ENCODE measurements around the gene CEACAM16. TPM values are rescaled to one million over a fixed set of nuclear protein-coding genes. Genes with fewer than 3 reads are reported as not detected.

The CEACAM16 gene
- total RNA-seq, 6 experiments from 2014 or later = not detected

DNA sequence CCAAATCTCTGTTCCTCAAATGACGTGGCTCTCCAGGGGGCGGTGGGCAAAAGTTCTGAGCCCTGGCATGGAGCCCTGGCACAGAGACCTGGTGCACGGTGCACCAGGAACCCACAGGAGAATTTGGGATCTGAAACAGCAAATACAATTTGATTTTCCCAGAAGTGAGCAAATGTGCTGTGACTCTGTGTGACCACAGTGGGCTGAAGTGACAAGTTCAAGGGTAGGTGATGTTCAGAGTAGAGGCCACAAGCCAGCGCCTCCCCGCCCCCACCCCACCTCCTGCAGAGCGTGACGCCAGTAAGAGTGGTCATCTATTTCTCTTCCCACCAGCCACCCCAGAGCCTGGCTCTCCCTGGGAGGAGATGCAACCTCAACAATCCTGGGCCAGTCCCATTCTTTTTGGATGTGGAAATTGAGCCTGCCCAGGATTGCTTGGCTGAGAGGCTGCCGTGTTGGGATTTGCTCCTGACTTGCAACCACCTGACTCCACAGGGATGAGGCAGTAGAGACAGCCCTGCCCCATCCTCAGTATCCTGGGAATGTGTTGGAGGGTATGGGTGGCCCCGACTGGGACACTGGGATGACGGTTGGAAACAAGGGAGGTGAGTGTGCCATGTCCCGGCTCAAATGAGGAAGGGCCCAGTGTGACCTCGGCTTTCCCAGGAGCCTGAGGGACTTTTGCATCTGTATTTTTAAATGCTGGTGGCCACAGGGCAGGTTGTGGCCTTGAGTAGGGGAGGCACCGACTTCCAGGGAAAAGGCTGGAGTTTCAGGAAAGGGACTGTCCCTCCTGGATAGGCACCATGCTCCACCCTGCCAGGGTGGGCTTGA, 38.5 kb downstream of the CEACAM16 start:
- DNase-seq (peak; percentile 77 to 83 (median 82)), ATAC-seq (peak; percentile 42 to 59 (median 48))
- peak; percentile 86 for TF ChIP-seq POLR2A (IDR thresholded peaks at IDR 0.05)
- TF ChIP-seq, protein P1, sequence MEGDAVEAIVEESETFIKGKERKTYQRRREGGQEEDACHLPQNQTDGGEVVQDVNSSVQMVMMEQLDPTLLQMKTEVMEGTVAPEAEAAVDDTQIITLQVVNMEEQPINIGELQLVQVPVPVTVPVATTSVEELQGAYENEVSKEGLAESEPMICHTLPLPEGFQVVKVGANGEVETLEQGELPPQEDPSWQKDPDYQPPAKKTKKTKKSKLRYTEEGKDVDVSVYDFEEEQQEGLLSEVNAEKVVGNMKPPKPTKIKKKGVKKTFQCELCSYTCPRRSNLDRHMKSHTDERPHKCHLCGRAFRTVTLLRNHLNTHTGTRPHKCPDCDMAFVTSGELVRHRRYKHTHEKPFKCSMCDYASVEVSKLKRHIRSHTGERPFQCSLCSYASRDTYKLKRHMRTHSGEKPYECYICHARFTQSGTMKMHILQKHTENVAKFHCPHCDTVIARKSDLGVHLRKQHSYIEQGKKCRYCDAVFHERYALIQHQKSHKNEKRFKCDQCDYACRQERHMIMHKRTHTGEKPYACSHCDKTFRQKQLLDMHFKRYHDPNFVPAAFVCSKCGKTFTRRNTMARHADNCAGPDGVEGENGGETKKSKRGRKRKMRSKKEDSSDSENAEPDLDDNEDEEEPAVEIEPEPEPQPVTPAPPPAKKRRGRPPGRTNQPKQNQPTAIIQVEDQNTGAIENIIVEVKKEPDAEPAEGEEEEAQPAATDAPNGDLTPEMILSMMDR (IDR thresholded peaks at IDR 0.05) = no peak
- 19% methylated on average over 9 of the region's 13 CpGs for WGBS (ENCODE audit: insufficient coverage, low coverage, low lambda C conversion rate, missing lambda C conversion rate)
- Histone ChIP-seq H3K4me3 (peak overlapping the region; percentile 39 to 49 (median 49)), H3K27ac (peak overlapping the region; percentile 75 to 92 (median 85)), H3K27me3 (no peaks in the 10 kb centered on the region), H3K9me3 (no peaks in the 10 kb centered on the region), H3K4me1 (peaks cover 0 to 64% (median 32%) of the 10 kb centered on the region in 4 donors), H3K36me3 (no peaks in the 10 kb centered on the region)
- intact Hi-C loops (cut with DNase I) = no loop called here

GRCh38 chr19:44738136-44738535, 39.2 kb downstream of the CEACAM16 start:
- H3K27me3 ChIP-seq = no peaks in the 10 kb centered on the region
- H3K27ac ChIP-seq = peak overlapping the region; percentile 75 to 92 (median 85)
- peak overlapping the region; percentile 39 to 49 (median 49) for H3K4me3 ChIP-seq
- ATAC-seq (no peak), DNase-seq (no peak)
- peaks cover 0 to 71% (median 37%) of the 10 kb centered on the region in 4 donors for H3K4me1 ChIP-seq
- TF ChIP-seq, protein P1 (IDR thresholded peaks at IDR 0.05) = no peak
- no peak for TF ChIP-seq POLR2A (IDR thresholded peaks at IDR 0.05)
- 0% methylated on average over 1 of the region's 2 CpGs for WGBS (ENCODE audit: insufficient coverage, low coverage, low lambda C conversion rate, missing lambda C conversion rate)
- no peaks in the 10 kb centered on the region for H3K36me3 ChIP-seq
- intact Hi-C loops (cut with DNase I) = no loop called here
- no peaks in the 10 kb centered on the region for H3K9me3 ChIP-seq

DNA sequence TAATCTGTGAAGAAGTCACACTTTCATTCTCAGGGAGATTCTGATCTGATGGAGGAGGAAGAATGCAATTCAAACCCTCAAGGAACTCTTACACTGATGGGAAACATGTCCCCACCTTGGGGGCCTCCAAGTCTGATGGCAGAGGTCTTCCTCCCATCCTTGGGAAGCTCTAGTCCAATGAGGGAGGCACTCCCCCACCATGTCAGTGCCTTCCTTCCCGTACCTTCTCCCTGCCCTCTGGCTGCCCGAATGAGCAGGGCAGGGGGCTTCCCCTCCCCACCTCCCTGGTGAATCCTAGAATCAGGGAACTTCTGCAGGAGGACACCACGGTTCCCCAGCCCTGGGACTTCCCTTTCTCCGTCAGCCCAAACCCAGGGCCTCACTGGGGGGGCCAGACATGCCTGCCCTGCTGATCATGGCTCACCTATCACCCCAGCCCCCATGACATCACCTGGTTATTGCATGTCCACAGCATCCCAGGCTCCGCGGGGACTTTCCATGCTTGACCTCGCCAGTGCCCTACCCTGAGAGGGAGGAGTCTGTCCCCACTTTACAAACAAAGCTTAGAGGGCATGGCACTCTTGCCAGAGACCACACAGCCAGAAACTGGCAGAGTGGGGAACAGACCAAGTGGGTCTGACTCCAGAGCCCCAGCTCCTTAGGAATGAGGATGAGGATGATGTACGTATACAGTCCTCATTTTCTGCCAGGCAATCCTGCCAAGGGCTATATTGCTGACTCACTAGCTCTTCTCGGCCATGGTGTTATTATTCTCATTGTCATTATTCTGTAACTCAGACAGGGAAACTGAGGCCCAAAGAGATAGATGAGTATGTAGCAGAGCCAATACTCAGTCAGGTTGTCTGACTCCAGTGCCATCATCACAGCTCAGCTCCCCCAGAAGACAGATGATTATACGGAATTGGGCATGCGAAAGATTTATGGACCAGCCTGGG, 39.9 kb downstream of the CEACAM16 start:
- intact Hi-C loops (cut with DNase I) = no loop called here
- peak overlapping the region; percentile 75 to 92 (median 85) for H3K27ac ChIP-seq
- no peaks in the 10 kb centered on the region for H3K27me3 ChIP-seq
- TF ChIP-seq, protein P1 (IDR thresholded peaks at IDR 0.05) = no peak
- TF ChIP-seq POLR2A (IDR thresholded peaks at IDR 0.05) = peak; percentile 69
- 12% methylated on average over 6 of the region's 11 CpGs for WGBS (ENCODE audit: insufficient coverage, low coverage, low lambda C conversion rate, missing lambda C conversion rate)
- H3K36me3 ChIP-seq = no peaks in the 10 kb centered on the region
- H3K4me3 ChIP-seq = peak overlapping the region; percentile 39 to 49 (median 49)
- DNase-seq (peak; percentile 89 to 90 (median 90)), ATAC-seq (peak; percentile 41 to 65 (median 52))
- H3K9me3 ChIP-seq = no peaks in the 10 kb centered on the region
- H3K4me1 ChIP-seq = peaks cover 0 to 78% (median 42%) of the 10 kb centered on the region in 4 donors

- intact Hi-C loops (cut with DNase I) = no loop called here
- DNase-seq = peak in 1 of 3 donors; percentile 74
These were observed 41.4 kb downstream of the CEACAM16 start for GRCh38 chr19:44740351-44740824.

More at GRCh38 chr19:44740351-44740824, 41.4 kb downstream of the CEACAM16 start:
- no peak overlapping the region for H3K4me3 ChIP-seq
- no peaks in the 10 kb centered on the region for H3K9me3 ChIP-seq
- H3K36me3 ChIP-seq = no peaks in the 10 kb centered on the region
- peak overlapping the region; percentile 75 to 92 (median 85) for H3K27ac ChIP-seq
- H3K27me3 ChIP-seq = no peaks in the 10 kb centered on the region
- peak in 1 of 4 donors; percentile 23 for ATAC-seq
- 11% methylated on average over 3 of the region's 3 CpGs for WGBS (ENCODE audit: insufficient coverage, low coverage, low lambda C conversion rate, missing lambda C conversion rate)
- TF ChIP-seq, protein P1 (IDR thresholded peaks at IDR 0.05) = no peak
- TF ChIP-seq POLR2A (IDR thresholded peaks at IDR 0.05) = peak; percentile 34
- peaks cover 0 to 91% (median 49%) of the 10 kb centered on the region in 4 donors for H3K4me1 ChIP-seq
